ENCODE measurements around the gene LPP.

The LPP gene

DNA sequence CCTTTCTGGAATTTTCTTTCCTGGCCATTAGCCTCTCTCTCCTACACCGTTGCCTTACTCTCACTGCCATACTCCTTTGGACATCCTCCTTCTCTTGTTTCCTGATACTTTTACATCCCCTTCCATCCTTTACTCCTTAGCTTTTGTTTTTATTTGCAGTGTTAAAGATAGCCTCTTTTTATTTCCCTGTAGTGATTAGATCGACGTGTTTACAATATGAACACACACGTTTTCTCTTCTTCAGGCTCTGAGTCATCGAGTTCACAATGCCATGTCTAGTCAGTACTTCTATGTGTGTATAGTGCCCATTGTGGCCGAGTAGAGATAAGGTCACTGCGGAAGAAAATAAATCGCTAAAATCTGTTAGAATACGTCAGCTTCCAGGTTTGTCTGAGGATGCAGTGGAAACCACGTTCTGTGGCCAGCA lies 208.5 kb downstream of the LPP start:
- no peak for DNase-seq (ENCODE audit: low read depth)

DNA sequence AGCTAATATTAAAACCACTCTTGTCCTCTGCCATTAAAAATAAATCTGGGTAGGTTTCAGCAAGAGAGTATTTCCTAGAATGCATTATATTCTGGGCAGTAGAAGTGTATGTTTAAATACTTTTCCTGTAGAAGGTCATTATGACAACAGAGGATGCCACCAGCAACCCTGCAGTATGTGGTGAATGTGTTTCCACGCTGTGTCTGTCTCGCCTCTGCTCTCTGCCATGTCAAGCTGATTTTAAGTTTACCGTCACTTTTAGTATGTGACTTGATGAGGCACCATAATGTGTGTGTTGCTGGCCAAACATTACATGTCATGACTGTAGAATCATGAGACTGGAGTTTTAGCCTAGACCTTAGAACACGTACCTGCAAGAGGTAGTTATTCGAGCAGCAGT lies 211.2 kb downstream of the LPP start:
- no peak for DNase-seq (ENCODE audit: low read depth)

DNA sequence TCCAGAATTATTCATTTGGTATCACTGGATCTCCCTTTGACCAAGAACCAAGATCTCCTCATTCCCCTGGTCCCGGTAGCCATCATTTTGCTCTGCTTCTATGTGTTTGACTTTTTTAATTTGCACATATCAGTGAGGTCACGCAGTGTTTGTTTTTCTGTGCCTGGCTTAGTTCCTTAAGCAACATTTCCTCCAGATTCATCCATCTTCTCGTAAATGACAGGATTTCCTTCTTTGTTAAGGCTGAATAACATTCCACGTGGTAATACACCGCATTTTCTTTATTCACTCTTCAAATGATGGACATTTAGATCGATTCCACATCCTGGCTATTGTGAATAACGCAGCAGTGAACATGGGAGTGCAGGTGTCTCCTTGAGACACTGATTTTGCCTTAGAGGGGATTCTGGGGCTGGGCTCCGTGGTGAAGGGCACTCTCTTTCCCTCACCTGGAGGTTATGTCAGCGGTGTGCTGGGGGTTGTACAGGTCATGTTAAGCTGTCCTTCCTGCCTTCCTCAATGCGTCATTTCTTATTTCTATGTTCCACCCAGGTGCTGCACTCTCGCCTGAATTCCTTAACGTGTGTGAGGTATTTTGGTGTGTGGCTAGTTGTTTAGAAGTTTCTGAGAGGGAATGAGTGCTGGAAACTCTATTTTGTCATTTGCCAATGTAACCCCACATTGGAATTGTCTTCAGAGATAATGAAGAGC lies 212.2 kb downstream of the LPP start:
- no peak for DNase-seq (ENCODE audit: low read depth)

DNA sequence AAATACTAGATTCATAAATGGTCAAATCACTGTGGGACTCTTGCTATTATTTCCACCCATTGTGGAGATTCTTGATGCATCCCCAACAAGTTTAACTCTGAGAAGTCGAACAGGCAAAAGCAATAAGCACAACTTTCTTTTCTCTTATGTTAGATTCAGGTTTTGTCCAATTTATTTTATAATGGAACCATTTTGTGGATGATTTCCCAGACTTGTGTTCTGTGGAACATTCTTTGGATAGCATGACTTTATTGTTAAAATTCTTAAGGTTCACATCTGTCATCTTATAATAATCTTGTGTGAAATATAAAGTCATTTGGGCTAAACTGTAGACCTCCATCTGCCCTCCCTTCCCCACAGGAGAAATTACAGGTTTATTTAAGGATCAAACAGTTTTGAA lies 213.7 kb downstream of the LPP start:
- DNase-seq (ENCODE audit: low read depth) = no peak

DNA sequence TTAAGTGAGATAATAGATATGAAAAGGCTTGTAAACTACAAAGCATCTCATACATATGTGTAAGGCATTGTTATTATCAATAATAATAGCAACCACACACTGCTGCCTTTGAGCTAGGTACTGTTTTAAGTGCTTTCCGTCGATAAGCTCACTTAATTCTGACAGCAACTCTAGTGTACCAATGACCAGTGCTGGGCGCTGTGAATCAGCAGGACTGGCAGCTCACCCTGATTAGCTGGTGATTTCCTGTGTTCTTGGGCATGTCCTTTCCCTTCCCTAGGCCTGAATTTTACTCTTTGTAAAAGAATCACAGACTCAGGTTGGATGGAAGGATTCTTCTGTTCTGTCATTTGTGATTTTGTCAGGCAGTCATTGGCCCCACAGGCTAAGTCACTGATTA lies 215.6 kb downstream of the LPP start:
- no peak for DNase-seq (ENCODE audit: low read depth)

DNA sequence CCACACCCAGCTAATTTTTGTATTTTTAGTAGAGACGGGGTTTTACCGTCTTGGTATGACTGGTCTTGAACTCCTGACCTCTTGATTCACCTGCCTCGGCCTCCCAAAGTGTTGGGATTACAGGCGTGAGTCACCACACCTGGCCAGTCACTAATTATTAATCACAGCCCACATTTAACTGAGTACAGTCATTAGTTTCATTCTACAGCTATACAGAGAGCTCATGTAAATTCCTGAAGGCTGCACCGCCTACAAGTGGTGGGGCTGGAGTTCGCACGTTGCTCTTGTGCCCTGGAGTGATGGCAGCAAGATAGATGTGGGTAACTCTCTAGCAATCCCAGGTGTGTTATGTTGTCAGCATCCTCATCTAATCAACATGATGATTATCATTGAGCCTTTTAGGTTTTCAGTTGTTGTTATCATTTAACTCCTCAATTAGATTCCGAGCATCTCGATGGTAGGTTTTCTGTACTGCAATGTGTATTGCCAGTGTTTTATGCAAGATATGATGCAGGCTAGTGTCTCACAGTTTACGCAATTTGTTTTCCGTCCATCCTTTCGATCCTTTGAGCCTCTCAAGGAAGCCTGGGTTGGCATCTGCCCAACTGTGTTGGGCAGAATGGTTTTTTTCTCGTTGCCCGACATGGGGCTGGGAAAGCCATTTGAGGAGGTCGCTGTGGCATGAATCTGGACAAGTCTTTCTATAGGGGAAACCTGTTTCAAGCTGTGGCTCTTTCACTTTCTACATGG lies 216.3 kb downstream of the LPP start:
- no peak for DNase-seq (ENCODE audit: low read depth)

DNA sequence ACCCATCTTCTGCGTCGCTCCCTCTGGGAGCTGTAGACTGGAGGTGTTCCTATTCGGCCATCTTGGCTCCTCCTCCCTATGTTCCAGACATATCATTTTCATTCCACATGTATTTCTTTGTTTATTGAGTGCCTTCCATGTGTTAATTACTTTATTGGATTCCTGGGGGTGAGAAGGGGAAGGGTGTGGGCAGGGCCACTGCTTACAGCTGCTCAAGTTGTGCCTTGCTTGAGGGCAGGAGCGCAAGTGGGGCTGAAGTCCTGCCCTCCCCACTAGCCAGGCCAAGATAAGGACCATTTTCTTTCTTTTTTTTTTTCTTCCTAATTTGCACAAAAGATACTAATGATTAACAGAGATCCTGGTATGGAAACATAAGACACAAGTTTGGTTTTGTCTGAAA lies 224.8 kb downstream of the LPP start:
- DNase-seq (ENCODE audit: low read depth) = no peak

DNA sequence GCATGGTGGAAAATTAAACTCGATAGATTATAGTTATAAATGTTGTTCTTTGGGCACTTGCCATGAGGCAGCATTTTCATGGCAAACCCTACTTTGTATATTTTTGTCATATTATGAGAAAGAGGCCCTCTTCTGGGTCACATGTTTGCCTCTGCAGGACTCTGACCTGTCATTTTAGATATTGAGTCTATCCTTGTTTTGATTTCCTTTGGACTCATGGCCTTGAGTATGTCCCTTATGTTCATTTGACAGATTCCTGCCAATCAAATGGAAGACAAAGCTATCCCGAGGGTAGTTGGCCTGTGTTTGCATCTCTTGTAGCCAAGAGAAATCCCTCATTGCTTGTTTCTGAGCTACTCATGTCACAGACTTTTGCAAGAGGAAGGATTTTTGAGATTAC lies 226.3 kb downstream of the LPP start:
- DNase-seq (ENCODE audit: low read depth) = no peak

DNA sequence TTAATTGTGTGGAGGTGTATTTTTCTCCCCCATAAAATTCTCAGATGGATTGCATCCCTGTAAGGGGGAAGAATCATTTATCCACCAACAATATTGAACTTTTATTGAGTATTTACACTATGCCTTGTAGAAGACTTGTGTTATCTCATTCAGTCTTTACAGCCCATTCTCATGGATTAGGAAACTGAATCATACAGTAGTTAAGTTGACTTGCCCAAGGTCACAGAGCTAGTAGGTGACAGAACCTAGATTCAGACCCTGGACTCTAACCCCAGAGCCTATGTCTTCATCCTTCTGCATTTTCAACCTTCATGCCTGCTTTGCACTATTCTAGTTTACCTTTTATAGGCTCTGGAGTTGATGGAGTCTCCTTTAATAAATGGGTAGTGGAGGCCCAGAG lies 226.8 kb downstream of the LPP start:
- DNase-seq (ENCODE audit: low read depth) = no peak

DNA sequence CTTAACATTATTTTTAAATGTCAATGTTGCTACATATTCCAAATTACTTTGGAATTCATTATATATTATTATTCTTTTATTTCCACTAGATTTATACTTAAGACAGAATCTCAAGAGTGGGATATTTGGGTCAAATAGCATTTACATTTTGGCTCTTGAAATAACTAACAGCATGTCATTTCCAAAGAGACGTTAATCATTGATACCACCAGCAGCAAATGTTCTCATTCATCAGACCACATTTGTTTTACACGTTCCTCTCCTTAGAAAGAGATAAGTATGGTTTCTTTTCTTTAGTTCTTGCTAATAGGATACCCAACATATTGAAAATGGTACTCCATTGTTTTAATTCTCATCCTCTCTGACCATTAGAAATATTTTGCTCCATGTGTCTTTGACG lies 229.8 kb downstream of the LPP start:
- DNase-seq (ENCODE audit: low read depth) = no peak

DNA sequence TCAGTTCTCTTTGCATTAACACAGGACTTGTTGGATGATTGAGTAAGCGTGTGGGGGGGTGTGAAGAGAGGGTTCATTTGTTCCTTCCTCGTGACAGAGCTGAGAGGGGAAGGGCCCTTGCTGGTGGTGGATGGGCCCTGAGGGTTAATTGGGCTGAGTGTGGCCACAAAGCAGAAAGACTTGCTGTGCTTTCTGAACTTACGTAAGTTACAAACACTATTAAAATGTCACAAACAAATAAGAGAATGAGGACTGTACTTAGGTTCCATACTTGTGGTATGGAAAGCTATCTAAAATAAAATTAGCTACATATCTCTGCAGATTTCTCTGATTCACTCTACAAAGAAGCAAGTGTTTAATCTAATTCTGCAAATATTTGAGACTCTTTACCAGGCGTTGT lies 231.3 kb downstream of the LPP start:
- no peak for DNase-seq (ENCODE audit: low read depth)

DNA sequence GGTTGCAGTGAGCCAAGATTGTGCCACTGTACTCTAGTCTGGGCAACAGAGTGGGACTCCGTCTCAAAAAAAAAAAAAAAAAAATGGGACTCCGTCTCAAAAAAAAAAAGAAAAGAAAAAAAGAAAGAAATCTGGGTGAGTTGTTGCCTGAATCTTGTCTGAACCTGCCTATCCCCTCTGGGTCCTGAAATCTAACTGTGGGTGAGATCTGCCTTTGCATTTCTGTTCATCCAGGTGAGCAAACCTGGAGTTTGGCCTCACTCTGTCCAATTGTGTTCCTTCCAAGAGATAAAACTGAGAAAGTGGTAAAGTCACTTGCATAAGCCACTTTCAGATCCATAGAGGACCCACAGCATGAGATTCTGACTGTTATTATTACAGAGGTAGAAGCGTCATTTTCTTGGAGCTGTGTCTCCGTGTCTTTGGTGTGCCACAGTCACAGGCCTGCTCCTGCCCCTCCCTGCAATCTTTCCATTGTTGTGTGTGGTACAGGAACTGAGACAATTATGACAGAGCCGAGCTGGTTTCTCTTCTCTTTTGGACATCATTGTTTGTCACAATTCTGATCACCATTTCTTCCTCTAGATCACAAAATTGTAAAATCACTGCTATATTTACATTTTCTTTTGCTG lies 235.9 kb downstream of the LPP start:
- peak; percentile 37 for DNase-seq (ENCODE audit: low read depth)

DNA sequence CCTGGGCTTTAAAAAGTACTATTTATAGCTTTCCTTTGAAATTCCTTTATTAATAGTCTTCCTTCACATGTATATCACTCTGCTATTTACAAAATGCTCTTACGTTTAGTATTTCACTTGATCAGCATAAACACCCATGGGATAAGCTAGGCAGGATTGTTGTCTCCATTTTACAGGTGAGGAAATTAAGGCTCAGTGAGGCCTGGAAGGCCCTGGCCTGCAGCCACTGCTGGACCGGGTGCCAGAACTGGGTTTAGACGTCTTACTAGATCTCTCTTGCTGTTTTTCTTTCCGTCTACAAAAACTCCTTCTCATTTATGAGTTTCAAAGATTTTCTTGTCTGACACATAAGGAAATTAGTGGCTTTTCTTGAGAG lies 236.4 kb downstream of the LPP start:
- no peak for DNase-seq (ENCODE audit: low read depth)

DNA sequence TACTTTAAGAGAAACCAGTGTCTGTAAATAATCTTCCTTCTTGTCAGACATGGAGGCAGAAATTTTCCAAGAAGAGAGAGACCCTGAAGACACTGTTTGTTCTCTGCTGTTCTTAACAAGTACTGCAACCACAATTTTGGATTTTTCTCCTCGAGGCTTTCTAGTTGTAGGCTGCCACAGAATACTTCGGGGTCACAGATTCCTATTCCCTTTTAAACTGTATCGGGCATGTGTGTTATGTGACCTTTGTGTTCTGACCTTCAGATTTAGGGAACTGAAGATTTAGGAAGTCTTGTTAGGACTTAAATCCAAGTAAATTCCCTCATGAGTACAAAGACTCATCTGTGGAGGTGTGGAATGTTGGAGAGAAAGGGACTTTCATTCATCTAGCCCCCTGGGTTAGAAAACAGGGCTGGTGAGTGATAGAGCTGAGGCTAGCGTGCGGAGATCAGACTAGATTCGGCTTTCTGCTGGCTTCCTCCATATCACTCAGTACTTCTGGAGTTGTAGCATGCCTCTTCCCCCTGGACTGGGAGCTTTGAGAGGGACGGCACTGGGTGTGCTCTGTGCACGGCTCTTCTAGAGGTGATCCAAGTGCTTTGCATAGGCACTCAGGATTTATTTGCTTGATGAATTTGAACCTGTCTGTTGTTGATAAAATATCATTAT lies 237.0 kb downstream of the LPP start:
- no peak for DNase-seq (ENCODE audit: low read depth)

DNA sequence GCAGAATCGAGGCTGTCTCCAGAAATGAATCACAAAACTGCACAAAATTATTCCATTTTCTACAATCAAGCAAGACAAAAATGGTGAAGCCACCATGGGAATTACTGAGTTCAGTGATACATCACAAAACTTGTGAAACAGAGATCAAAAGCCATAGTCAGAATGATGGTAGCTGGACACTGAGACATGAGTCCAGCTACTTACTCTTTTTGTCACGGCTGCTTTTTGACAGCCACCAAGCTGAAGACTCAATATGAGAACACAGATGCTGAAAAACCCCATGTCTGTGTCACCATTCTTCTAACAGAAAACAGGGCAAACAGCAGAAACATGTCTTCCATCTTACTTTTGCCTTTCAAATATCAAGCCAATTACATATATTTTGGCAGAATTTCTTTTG lies 237.6 kb downstream of the LPP start:
- no peak for DNase-seq (ENCODE audit: low read depth)

DNA sequence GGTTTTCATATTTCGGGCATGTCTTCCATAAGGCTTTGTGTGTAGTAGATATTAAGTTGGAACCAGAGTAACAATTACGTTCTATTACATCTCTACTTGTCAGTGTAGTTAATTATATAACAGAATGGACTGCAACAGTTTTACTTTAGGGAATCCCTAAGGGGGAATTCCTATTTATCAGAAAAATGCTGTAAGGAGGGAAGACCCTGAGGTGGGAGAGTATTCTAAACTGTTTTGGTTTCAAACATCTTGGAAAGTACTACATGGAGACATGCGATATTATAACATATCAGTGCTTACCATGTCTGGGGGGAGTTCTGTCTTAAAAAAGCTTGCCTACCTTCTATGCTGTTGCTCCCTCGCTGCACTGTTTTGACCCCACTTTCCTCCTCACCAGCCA lies 238.1 kb downstream of the LPP start:
- no peak for DNase-seq (ENCODE audit: low read depth)

DNA sequence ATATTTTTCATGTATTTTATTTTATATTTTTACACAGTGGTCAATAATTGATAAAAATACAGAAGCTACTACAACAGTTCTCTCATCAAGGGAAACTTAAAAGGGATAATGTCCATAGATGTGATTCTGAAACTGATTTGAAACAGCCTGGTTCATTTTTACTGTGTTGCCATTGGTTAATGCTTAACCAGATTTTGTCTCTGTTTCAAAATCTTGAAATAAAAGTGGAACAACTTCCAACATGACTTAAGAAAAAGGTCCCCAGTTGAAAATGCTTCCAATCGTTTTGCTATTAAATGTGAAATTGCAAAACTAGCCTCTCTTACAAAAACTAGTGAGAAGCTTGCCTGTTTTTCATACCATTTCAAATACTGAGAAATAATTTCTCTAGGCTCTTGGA lies 240.7 kb downstream of the LPP start:
- no peak for DNase-seq (ENCODE audit: low read depth)

DNA sequence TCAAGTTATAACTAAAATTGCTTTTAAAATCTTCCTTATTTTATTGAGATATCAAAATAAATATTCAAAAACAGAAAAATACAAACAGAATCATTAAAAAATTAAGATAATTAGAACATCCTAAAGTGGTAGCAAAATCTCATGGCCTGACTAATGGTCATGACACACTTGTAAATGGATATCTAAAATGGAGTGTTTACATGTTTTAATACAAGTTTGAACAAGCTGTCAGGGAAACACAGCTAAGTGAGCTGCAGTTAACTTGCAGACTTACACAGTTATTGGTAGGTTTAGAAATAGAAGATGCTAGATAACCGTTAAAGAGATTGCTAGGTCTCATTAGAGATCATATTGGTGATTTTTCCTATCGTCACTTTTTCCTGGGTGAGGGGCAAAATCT lies 242.3 kb downstream of the LPP start:
- no peak for DNase-seq (ENCODE audit: low read depth)

DNA sequence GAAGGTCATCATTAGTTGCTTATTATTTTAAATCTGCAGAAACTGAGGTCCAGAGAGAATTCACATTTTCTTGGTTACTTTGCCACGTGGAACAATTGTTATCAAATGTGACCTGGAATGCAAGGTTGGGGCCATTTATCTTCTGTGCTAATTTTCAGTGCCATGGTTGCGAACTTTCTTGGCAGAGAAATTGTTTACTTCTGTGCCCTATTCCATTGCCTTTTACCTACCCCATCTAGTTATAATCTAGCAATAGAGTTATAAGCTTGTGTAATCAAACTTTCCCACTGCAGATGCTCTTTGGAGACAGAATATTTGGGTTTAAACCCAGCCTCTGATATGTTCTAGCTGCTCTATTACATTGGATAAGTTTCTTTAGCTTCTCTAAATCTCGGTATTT lies 242.9 kb downstream of the LPP start:
- no peak for DNase-seq (ENCODE audit: low read depth)

DNA sequence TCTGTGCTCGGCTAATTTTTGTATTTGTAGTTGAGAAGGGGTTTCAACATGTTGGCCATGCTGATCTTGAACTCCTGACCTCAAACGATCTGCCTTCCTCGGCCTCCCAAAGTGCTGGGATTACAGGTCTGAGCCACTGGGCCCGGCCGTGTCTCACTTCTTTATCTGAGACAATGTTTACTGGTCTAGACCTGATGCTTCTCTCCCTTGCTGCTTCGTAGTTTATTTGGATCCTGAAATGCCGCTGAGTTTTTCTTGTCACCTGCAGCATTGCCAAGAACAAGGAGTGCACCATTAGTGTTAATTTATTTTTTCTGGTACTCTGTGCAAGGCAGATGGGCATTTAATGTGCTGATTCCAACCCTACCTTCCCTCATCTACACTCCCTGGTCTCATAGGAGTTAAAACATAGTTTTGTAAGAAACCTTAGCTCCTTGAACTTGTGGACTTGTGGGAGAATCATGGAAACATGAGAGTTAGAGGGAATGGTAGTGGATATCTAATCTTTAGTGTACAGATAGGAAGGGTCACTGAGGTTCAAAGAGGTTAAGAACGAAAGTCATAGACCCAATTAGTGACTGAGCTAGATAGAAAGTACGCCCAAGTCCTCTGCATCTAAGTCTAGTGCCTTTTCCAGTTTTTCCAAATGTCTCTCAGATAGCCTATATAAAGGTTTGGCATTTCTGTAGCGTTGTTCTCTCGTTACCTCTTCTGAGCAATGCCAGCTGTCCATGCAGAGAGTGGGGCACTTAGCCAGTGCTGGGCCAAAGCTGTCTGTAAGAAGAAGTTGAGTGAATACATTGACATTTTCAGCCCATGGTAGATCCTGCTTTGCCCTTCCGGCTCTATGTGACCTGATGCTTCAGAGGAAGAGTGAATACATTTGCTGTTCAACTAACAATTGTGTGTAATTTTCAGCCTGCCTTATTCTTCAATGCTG lies 244.1 kb downstream of the LPP start:
- no peak for DNase-seq (ENCODE audit: low read depth)

DNA sequence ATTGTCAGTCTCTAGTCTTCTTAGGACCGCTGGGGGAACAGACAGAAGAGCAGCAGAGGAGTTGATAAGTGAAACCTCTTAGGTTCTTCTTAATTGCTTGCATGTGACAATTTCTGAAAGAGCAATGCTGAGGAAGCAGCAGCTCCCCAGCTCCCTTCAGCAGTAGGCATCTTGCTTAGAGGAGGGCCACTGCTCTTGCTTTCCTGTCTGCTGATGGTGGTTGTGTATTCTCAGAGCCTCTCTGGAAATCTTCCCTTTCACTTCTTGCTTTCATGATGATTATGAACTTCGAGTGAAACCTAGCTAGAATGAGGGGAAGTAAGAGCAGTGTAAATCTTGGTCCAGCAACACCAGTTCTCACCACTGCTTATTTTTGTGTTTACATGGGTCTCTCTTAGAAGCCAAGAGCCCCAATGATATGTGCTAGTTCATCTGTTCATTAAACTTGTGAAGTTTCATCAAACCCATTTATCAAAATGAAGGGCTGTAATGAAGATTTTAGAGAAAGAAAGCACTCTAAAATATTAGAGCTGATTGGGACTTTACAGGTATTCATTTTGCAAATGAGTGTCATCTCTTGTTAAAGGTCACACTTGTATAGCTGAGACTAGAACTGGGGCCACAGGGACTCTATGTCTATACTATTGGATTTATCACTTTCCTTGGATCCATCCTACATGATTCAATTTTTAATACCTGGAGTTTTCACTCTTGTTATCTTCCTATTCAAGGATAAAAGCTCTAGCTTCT lies 246.7 kb downstream of the LPP start:
- DNase-seq (ENCODE audit: low read depth) = no peak

All from activated T-cell treated with anti-CD3 and anti-CD28 coated beads for 24 hours (primary cell).